GM18870 (cell line): ENCODE measurements around the gene TEAD3.

ENCODE experiments used
- ATAC-seq: cut with Tn5 transposase; IDR thresholded peaks from one replicate; pipeline ENCODE4 v1.9.1; 2021; ENCODE audit warnings: moderate library complexity; ENCODE audit not compliant: unreplicated experiment

The TEAD3 gene

GRCh38 chr6:35514587-35514986, 17.7 kb upstream of the TEAD3 start:
- no peak for ATAC-seq

- no peak for ATAC-seq
Measured at GRCh38 chr6:35512740-35513139, 15.9 kb upstream of the TEAD3 start, which contains the start of gene TULP1. Gene TULP1 (minus strand): TSS chr6:35512896. CDS start chr6:35512858, 38 bp downstream.

- ATAC-seq: no peak
Measured at GRCh38 chr6:35512006-35512405, 15.1 kb upstream of the TEAD3 start.

- no peak for ATAC-seq
Measured at GRCh38 chr6:35511562-35511941, 14.7 kb upstream of the TEAD3 start.

GRCh38 chr6:35510916-35511561, 14.2 kb upstream of the TEAD3 start:
- ATAC-seq: no peak

GRCh38 chr6:35508542-35508941, 11.7 kb upstream of the TEAD3 start:
- ATAC-seq: no peak

GRCh38 chr6:35508027-35508426, 11.1 kb upstream of the TEAD3 start:
- no peak for ATAC-seq

- ATAC-seq: no peak
Measured at GRCh38 chr6:35507221-35507620, 10.3 kb upstream of the TEAD3 start.

GRCh38 chr6:35506536-35506935, 9.7 kb upstream of the TEAD3 start:
- ATAC-seq: no peak

- ATAC-seq: no peak
Measured at GRCh38 chr6:35505999-35506412, 9.1 kb upstream of the TEAD3 start.

- no peak for ATAC-seq
Measured at GRCh38 chr6:35503534-35503933, 6.7 kb upstream of the TEAD3 start.

GRCh38 chr6:35501784-35502183, 4.9 kb upstream of the TEAD3 start:
- no peak for ATAC-seq

GRCh38 chr6:35500782-35501181, 3.9 kb upstream of the TEAD3 start:
- no peak for ATAC-seq

GRCh38 chr6:35499372-35499771, 2.5 kb upstream of the TEAD3 start:
- ATAC-seq: no peak

- no peak for ATAC-seq
Measured at GRCh38 chr6:35498422-35499067, 1.7 kb upstream of the TEAD3 start.

- no peak for ATAC-seq
Measured at GRCh38 chr6:35497571-35498421, 917 bp upstream of the TEAD3 start.

- ATAC-seq: no peak
Measured at GRCh38 chr6:35496036-35496840, 641 bp downstream of the TEAD3 start.

- no peak for ATAC-seq
Measured at GRCh38 chr6:35495258-35496035, 1.4 kb downstream of the TEAD3 start.

- no peak for ATAC-seq
Measured at GRCh38 chr6:35494161-35494563, 2.7 kb downstream of the TEAD3 start.

- no peak for ATAC-seq
Measured at GRCh38 chr6:35493307-35493983, 3.4 kb downstream of the TEAD3 start.
